ENCODE data around the gene CDKAL1. TPM values are rescaled to one million over a fixed set of nuclear protein-coding genes. Genes with fewer than 3 reads are reported as not detected.

Gene CDKAL1
- total RNA-seq, 2 donors from 2014 or later, result 23.5 to 26.4 TPM

GRCh38 chr6:20538131-20538662 is 3.9 kb downstream of the CDKAL1 start:
- Mint-ChIP-seq H3K27ac (no peak overlapping the region), H3K9me3 (no peaks in the 10 kb centered on the region)
- no peak for DNase-seq

GRCh38 chr6:20538907-20539306 is 4.7 kb downstream of the CDKAL1 start:
- peaks cover 25% of the 10 kb centered on the region for H3K36me3 ChIP-seq (ENCODE audit: control insufficient read depth, insufficient read depth, low read length)
- 83 to 90% methylated on average over 1 to 4 of the region's 4 CpGs for WGBS, 2 experiments (ENCODE audit: insufficient coverage in 1 of 2, insufficient read length in 1 of 2)
- no peaks in the 10 kb centered on the region for H3K9me3 ChIP-seq (ENCODE audit: control insufficient read depth, low read length)
- H3K4me1 Mint-ChIP-seq, result peaks cover 19% of the 10 kb centered on the region
- no peak overlapping the region for H3K4me3 ChIP-seq (ENCODE audit: low read length)
- TF ChIP-seq CTCF (conservative IDR thresholded peaks at IDR 0.05), result no peak
- no peaks in the 10 kb centered on the region for H3K27me3 Mint-ChIP-seq (ENCODE audit: insufficient read depth)
- no peaks in the 10 kb centered on the region for H3K9me3 Mint-ChIP-seq
- no peaks in the 10 kb centered on the region for H3K27me3 ChIP-seq (ENCODE audit: control insufficient read depth, insufficient read depth, low read length, poor library complexity, severe bottlenecking)
- no peaks in the 10 kb centered on the region for H3K4me1 ChIP-seq (ENCODE audit: control insufficient read depth, insufficient read depth, low read length)
- H3K27ac Mint-ChIP-seq, result no peak overlapping the region
- H3K4me3 Mint-ChIP-seq, result no peak overlapping the region
- no peak for DNase-seq
- peaks cover 20% of the 10 kb centered on the region for H3K36me3 Mint-ChIP-seq (ENCODE audit: low read depth)
- no peak overlapping the region for H3K9ac ChIP-seq (ENCODE audit: extremely low read depth, low read length, poor library complexity, severe bottlenecking)
- H3K27ac ChIP-seq (ENCODE audit: low read depth, low read length), result no peak overlapping the region

More at GRCh38 chr6:20538131-20538662, 3.9 kb downstream of the CDKAL1 start:
- H3K27me3 ChIP-seq (ENCODE audit: control insufficient read depth, insufficient read depth, low read length, poor library complexity, severe bottlenecking), result no peaks in the 10 kb centered on the region
- Mint-ChIP-seq H3K36me3 (ENCODE audit: low read depth) (peaks cover 19% of the 10 kb centered on the region), H3K4me1 (peaks cover 19% of the 10 kb centered on the region), H3K4me3 (no peak overlapping the region), H3K27me3 (ENCODE audit: insufficient read depth) (no peaks in the 10 kb centered on the region)
- H3K4me1 ChIP-seq (ENCODE audit: control insufficient read depth, insufficient read depth, low read length), result no peaks in the 10 kb centered on the region
- H3K9me3 ChIP-seq (ENCODE audit: control insufficient read depth, low read length), result no peaks in the 10 kb centered on the region
- H3K9ac ChIP-seq (ENCODE audit: extremely low read depth, low read length, poor library complexity, severe bottlenecking), result no peak overlapping the region
- peak overlapping the region; percentile 5 for H3K4me3 ChIP-seq (ENCODE audit: low read length)
- peaks cover 22% of the 10 kb centered on the region for H3K36me3 ChIP-seq (ENCODE audit: control insufficient read depth, insufficient read depth, low read length)
- no peak for TF ChIP-seq CTCF (conservative IDR thresholded peaks at IDR 0.05)
- 94% methylated on average over 1 of the region's 1 CpG; no CpG with 5 or more reads in 1 of the 2 experiments for WGBS, 2 experiments (ENCODE audit: insufficient coverage in 1 of 2, insufficient read length in 1 of 2)
- H3K27ac ChIP-seq (ENCODE audit: low read depth, low read length), result no peak overlapping the region

DNA sequence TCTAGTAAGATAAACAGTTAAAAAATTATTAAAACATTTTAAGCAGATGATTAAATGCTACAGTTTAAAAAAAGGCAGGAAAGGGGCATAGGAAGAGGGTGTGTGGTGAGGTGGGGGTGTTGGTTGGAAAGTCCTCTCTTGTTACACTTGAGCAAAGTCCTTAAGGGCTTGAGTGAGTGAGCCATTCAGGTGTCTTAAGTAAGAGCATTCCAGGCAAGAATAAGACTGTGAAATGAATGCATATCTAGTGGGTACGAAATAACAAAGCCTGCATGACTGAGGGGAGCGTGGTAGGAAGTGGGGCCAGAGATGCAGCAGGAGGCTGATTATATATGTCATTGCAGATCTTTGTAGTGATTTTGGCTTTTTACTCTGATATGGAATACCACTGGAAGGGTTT is 5.1 kb downstream of the CDKAL1 start:
- no peak overlapping the region for H3K27ac Mint-ChIP-seq
- 90 to 93% methylated on average over 2 of the region's 2 CpGs for WGBS, 2 experiments (ENCODE audit: insufficient coverage in 1 of 2, insufficient read length in 1 of 2)
- TF ChIP-seq CTCF (conservative IDR thresholded peaks at IDR 0.05), result no peak

More for the DNA sequence above, 5.1 kb downstream of the CDKAL1 start:
- Histone ChIP-seq H3K9ac (ENCODE audit: extremely low read depth, low read length, poor library complexity, severe bottlenecking) (no peak overlapping the region), H3K4me3 (ENCODE audit: low read length) (no peak overlapping the region), H3K4me1 (ENCODE audit: control insufficient read depth, insufficient read depth, low read length) (no peaks in the 10 kb centered on the region), H3K27me3 (ENCODE audit: control insufficient read depth, insufficient read depth, low read length, poor library complexity, severe bottlenecking) (no peaks in the 10 kb centered on the region), H3K36me3 (ENCODE audit: control insufficient read depth, insufficient read depth, low read length) (peaks cover 27% of the 10 kb centered on the region), H3K27ac (ENCODE audit: low read depth, low read length) (no peak overlapping the region), H3K9me3 (ENCODE audit: control insufficient read depth, low read length) (no peaks in the 10 kb centered on the region)
- Mint-ChIP-seq H3K9me3 (no peaks in the 10 kb centered on the region), H3K4me1 (peaks cover 19% of the 10 kb centered on the region), H3K27me3 (ENCODE audit: insufficient read depth) (no peaks in the 10 kb centered on the region), H3K36me3 (ENCODE audit: low read depth) (peaks cover 23% of the 10 kb centered on the region), H3K4me3 (no peak overlapping the region)
- no peak for DNase-seq

Data from endodermal cell (in vitro differentiated cells).